Ovary (tissue), 9 donors: ENCODE measurements around the gene WNT11. TPM values are rescaled to one million over a fixed set of nuclear protein-coding genes. Genes with fewer than 3 reads are reported as not detected.

Experiments used
- DNase-seq, 5 donors: peaks; one replicate each; pipeline ENCODE4 v3.0.0-alpha.2; 2019 to 2020
- H3K27ac ChIP-seq, 2 donors: fragments of 200-600 bp; one replicate each; pipeline versions ENCODE4 v1.5.1 to v1.8.0; 2019 to 2022
- H3K27me3 ChIP-seq: fragments of 200-600 bp; one replicate; pipeline ENCODE4 v1.8.0; 2022
- H3K36me3 ChIP-seq: fragments of 200-600 bp; sonication (generic); one replicate; pipeline ENCODE4 v1.5.1; 2019
- H3K4me1 ChIP-seq: one replicate; pipeline ENCODE4 v1.8.1; 2013; ENCODE audit warnings: mild to moderate bottlenecking, moderate library complexity; ENCODE audit not compliant: insufficient read depth
- H3K4me3 ChIP-seq: fragments of 200-600 bp; sonication (generic); one replicate; pipeline ENCODE4 v1.5.1; 2017
- H3K9me3 ChIP-seq, 2 donors: fragments of 200-600 bp in 1 of 2; sonication (generic) in 1 of 2; one replicate each; pipeline versions ENCODE4 v1.5.1 to v1.8.1; 2013 to 2019; ENCODE audit warnings: mild to moderate bottlenecking in 1 of 2, moderate library complexity in 1 of 2
- EP300 ChIP-seq: sonication (generic); formaldehyde crosslinking; IDR thresholded peaks from one replicate; pipeline ENCODE4 v1.6.1; 2017; ENCODE audit warnings: antibody characterized with exemption
- POLR2A ChIP-seq: fragments of 450-650 bp; IDR thresholded peaks from one replicate; pipeline ENCODE4 v1.6.1; 2017; ENCODE audit warnings: antibody characterized with exemption, mild to moderate bottlenecking, moderate library complexity
- WGBS, 3 donors: extraction: QIAGEN DNeasy Blood & Tissue Kit in 1 of 3; methylation state at CpG; one replicate each; pipeline versions ENCODE4 v1.1.5 to v1.1.7; 2013 to 2017; 5-methylcytosine and 5-hydroxymethylcytosine counted together
- intact Hi-C, 4 donors: fragments of 100-400 bp; cut with DNase I; formaldehyde crosslinking; loops; one replicate each; pipeline versions ENCODE4 v1.11.0 to v1.15.1; 2022 to 2023
- polyA plus RNA-seq, 2 donors: library from polyadenylated mRNA; stranded (reverse); fragments of 200-250 nt in 1 of 2; fragments of 350-450 nt in 1 of 2; fragmentation: Illumina TruSeq in 1 of 2; extraction: RNeasy Lipid Tissue Mini Kit (QIAGEN cat#74804) in 1 of 2; gene quantifications; one replicate each; pipeline ENCODE4 v1.2.3, GENCODE V29; 2013 to 2014
- total RNA-seq, 7 donors: library from RNA; depleted of rRNA in 2 of 7; stranded (reverse); fragments of >200 nt in 2 of 7; fragmentation: NEBNext Ultra II Directional in 3 of 7; extraction: Animal tissue kit (Norgen Biotek cat#: 25700) in 3 of 7; gene quantifications; one replicate each; pipeline versions ENCODE4 v1.1.0 to v1.2.4, GENCODE V29; 2016 to 2023
- TF ChIP-seq, protein P1 (sequence below), 3 donors: fragments of 450-650 bp in 2 of 3; fragments of 200-600 bp in 1 of 3; IDR thresholded peaks; one replicate each; pipeline versions ENCODE4 v1.5.1 to v1.8.0; 2016 to 2022; ENCODE audit warnings: antibody characterized with exemption in 3 of 3, mild to moderate bottlenecking in 1 of 3
- donor health status: DM: no; HTN: no; CAD: no; lungs with moderate emphysema.
- donor health status: DM: no; HTN: no; CAD: no.
- donor health status: Bipolar disorder and iron deficiency.
- donor health status: DM: yes; HTN: yes; CAD: no.
- donor health status: DM: no; HTN: no; CAD: no.
- donor health status: DM: yes; HTN: yes; CAD: no.

Gene WNT11
- total and polyA plus RNA-seq, 9 donors, result 1.1 to 16.4 (median 3.5) TPM

- Histone ChIP-seq H3K27ac (peak overlapping the region; percentile 81 to 87), H3K4me1 (peaks cover 6% of the 10 kb centered on the region), H3K36me3 (no peaks in the 10 kb centered on the region), H3K4me3 (peak overlapping the region; percentile 63), H3K27me3 (no peaks in the 10 kb centered on the region), H3K9me3 (no peaks in the 10 kb centered on the region)
- intact Hi-C loops, result loop anchor here in 1 of 4 donors (2.0 kb wide), 1 partner anchor 25 kb away; no protein-coding TSS in a partner anchor
- WGBS, 3 donors, result 0% methylated on average over 65 of the region's 65 CpGs
- peak; percentile 91 to 95 (median 93) for DNase-seq
- TF ChIP-seq, protein P1, sequence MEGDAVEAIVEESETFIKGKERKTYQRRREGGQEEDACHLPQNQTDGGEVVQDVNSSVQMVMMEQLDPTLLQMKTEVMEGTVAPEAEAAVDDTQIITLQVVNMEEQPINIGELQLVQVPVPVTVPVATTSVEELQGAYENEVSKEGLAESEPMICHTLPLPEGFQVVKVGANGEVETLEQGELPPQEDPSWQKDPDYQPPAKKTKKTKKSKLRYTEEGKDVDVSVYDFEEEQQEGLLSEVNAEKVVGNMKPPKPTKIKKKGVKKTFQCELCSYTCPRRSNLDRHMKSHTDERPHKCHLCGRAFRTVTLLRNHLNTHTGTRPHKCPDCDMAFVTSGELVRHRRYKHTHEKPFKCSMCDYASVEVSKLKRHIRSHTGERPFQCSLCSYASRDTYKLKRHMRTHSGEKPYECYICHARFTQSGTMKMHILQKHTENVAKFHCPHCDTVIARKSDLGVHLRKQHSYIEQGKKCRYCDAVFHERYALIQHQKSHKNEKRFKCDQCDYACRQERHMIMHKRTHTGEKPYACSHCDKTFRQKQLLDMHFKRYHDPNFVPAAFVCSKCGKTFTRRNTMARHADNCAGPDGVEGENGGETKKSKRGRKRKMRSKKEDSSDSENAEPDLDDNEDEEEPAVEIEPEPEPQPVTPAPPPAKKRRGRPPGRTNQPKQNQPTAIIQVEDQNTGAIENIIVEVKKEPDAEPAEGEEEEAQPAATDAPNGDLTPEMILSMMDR (IDR thresholded peaks at IDR 0.05), result no peak
- peak; percentile 54 for TF ChIP-seq POLR2A
- no peak for TF ChIP-seq EP300
Measured at GRCh38 chr11:76235233-76236091, 29.2 kb upstream of the WNT11 start.

- Histone ChIP-seq H3K27ac (peak overlapping the region; percentile 81 to 87), H3K27me3 (no peaks in the 10 kb centered on the region), H3K36me3 (no peaks in the 10 kb centered on the region), H3K4me3 (peak overlapping the region; percentile 63), H3K4me1 (peaks cover 6% of the 10 kb centered on the region), H3K9me3 (no peaks in the 10 kb centered on the region)
- WGBS, 3 donors, result 1 to 2% (median 1%) methylated on average over 36 to 38 of the region's 38 CpGs
- peak; percentile 66 to 80 (median 76) for DNase-seq
- intact Hi-C loops, result loop anchor here in 1 of 4 donors (2.0 kb wide), 1 partner anchor 24 kb away; no protein-coding TSS in a partner anchor
- TF ChIP-seq, protein P1 (IDR thresholded peaks at IDR 0.05), result no peak
- TF ChIP-seq EP300, result no peak
- TF ChIP-seq POLR2A, result peak; percentile 20
Measured at GRCh38 chr11:76234416-76235232, 28.3 kb upstream of the WNT11 start.

DNA sequence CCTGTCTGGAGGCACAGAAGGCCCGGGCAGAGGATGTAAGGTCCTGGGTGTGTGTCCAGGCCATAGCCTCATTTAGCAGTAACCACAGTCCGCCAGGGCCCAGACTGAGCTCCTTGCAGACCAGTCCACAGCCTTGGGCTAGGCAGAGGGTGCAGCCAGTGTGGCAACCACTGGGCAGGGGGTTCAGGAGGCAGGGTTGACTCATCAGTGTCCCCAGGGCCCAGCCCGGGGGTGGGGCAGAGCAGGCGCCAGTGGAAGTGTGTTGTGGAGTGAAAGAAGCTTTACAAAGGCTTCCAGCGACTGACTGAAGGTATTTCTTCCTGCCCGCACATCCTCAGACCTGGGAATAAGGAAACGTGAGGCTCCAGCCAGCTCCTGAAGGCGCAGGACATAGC is 27.7 kb upstream of the WNT11 start:
- Histone ChIP-seq H3K27me3 (no peaks in the 10 kb centered on the region), H3K4me3 (peak overlapping the region; percentile 63), H3K9me3 (no peaks in the 10 kb centered on the region), H3K36me3 (no peaks in the 10 kb centered on the region), H3K27ac (peak overlapping the region; percentile 81 to 87), H3K4me1 (peaks cover 6% of the 10 kb centered on the region)
- intact Hi-C loops, result loop anchor here in 1 of 4 donors (2.0 kb wide), 1 partner anchor 23 kb away; no protein-coding TSS in a partner anchor
- DNase-seq, result peak; percentile 44 to 55 (median 50)
- TF ChIP-seq EP300 (no peak), POLR2A (no peak)
- TF ChIP-seq, protein P1 (IDR thresholded peaks at IDR 0.05), result no peak
- WGBS, 3 donors, result 54 to 64% (median 57%) methylated on average over 8 of the region's 8 CpGs

DNA sequence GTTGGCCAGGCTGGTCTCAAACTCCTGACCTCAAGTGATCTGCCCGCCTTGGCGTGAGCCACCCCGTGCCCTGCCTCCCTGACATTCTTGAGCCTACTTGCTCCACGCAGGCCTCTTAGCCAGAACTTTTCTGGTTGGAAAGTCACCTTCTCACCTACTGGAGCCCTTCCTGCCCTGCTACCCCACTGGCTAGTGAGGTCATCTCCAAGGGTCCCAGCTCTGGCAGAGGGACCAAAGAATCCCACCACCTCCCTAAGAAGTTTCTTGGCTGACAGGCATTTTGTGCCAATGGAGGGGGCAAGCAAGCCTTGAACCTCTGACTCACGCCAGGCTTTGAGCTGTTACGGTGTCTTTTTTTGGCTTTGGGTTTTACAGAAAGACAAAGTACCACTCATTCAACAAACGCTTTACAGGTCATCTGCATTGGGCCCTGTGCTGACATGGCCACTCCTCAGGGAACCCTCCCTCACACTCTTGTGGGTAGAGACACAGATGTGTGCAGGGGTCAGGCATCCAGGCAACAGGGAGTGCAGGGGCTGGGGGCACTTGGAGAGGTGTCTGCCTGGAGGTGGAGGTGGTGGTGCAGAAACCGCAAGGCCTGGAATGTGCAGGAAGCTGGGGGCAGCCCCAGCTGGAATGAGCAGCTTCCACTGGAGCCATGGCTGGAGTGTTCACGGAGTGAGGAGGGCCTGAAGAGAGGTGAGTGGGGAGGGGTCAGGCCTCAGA is 27.1 kb upstream of the WNT11 start:
- intact Hi-C loops, result no loop called here
- no peak overlapping the region for H3K4me3 ChIP-seq
- no peak for TF ChIP-seq EP300
- H3K36me3 ChIP-seq, result no peaks in the 10 kb centered on the region
- peak overlapping the region in 1 of 2 donors; percentile 81 for H3K27ac ChIP-seq
- DNase-seq, result peak in 1 of 5 donors; percentile 37
- peaks cover 6% of the 10 kb centered on the region for H3K4me1 ChIP-seq
- no peaks in the 10 kb centered on the region for H3K27me3 ChIP-seq
- no peaks in the 10 kb centered on the region for H3K9me3 ChIP-seq
- WGBS, 3 donors, result 92 to 94% (median 93%) methylated on average over 9 of the region's 9 CpGs
